Measurements from ENCODE around the gene ZNF532. TPM values are rescaled to one million over a fixed set of nuclear protein-coding genes. Genes with fewer than 3 reads are reported as not detected.
A peak's percentile ranks its signal among the peaks of the same experiment; 100 is the strongest.

ZNF532 gene
- total RNA-seq, 2 donors from 2014 or later = 2.1 to 7.0 TPM

GRCh38 chr18:58886431-58886830 lies 21.8 kb downstream of the ZNF532 start:
- no peak for ATAC-seq
- Mint-ChIP-seq H3K27ac (no peak overlapping the region), H3K36me3 (no peaks in the 10 kb centered on the region), H3K9me3 (no peaks in the 10 kb centered on the region)
- DNase-seq (ENCODE audit: low spot score in 2 of 2) = no peak

- peak overlapping the region; percentile 13 to 79 for H3K27ac Mint-ChIP-seq
- H3K9me3 Mint-ChIP-seq = no peaks in the 10 kb centered on the region
- no peak for DNase-seq (ENCODE audit: low spot score in 2 of 2)
- no peaks in the 10 kb centered on the region for H3K36me3 Mint-ChIP-seq
- no peak for ATAC-seq
Measured at GRCh38 chr18:58886864-58887612, 22.4 kb downstream of the ZNF532 start.

- ATAC-seq = peak; percentile 72 to 98
- H3K36me3 Mint-ChIP-seq = no peaks in the 10 kb centered on the region
Measured at GRCh38 chr18:58887613-58887963, 22.9 kb downstream of the ZNF532 start.

GRCh38 chr18:58891776-58892175 lies 27.1 kb downstream of the ZNF532 start:
- no peaks in the 10 kb centered on the region for H3K36me3 Mint-ChIP-seq
- ATAC-seq (no peak), DNase-seq (ENCODE audit: low spot score in 2 of 2) (no peak)
- H3K27ac Mint-ChIP-seq = no peak overlapping the region
- no peaks in the 10 kb centered on the region for H3K9me3 Mint-ChIP-seq

More at GRCh38 chr18:58887613-58887963, 22.9 kb downstream of the ZNF532 start:
- peak in 1 of 2 donors; percentile 64 for DNase-seq (ENCODE audit: low spot score in 2 of 2)
- H3K27ac Mint-ChIP-seq = peak overlapping the region; percentile 13 to 79
- H3K9me3 Mint-ChIP-seq = no peaks in the 10 kb centered on the region

GRCh38 chr18:58892488-58892887 lies 27.8 kb downstream of the ZNF532 start:
- DNase-seq (ENCODE audit: low spot score in 2 of 2) (no peak), ATAC-seq (no peak)
- Mint-ChIP-seq H3K36me3 (no peaks in the 10 kb centered on the region), H3K27ac (no peak overlapping the region), H3K9me3 (no peaks in the 10 kb centered on the region)

- ATAC-seq = peak; percentile 89 to 93
- no peak for DNase-seq (ENCODE audit: low spot score in 2 of 2)
- no peak overlapping the region for H3K27ac Mint-ChIP-seq
- H3K36me3 Mint-ChIP-seq = no peaks in the 10 kb centered on the region
- H3K9me3 Mint-ChIP-seq = no peaks in the 10 kb centered on the region
Measured at GRCh38 chr18:58893388-58894099, 28.9 kb downstream of the ZNF532 start.

- no peak for ATAC-seq
- no peak overlapping the region for H3K27ac Mint-ChIP-seq
- no peaks in the 10 kb centered on the region for H3K36me3 Mint-ChIP-seq
- H3K9me3 Mint-ChIP-seq = no peaks in the 10 kb centered on the region
- DNase-seq (ENCODE audit: low spot score in 2 of 2) = no peak
Measured at GRCh38 chr18:58894930-58895329, 30.3 kb downstream of the ZNF532 start.

GRCh38 chr18:58895385-58895784 lies 30.7 kb downstream of the ZNF532 start:
- DNase-seq (ENCODE audit: low spot score in 2 of 2) (no peak), ATAC-seq (no peak)
- H3K36me3 Mint-ChIP-seq = no peaks in the 10 kb centered on the region
- H3K9me3 Mint-ChIP-seq = no peaks in the 10 kb centered on the region
- no peak overlapping the region for H3K27ac Mint-ChIP-seq

GRCh38 chr18:58896268-58896667 lies 31.6 kb downstream of the ZNF532 start:
- H3K9me3 Mint-ChIP-seq = no peaks in the 10 kb centered on the region
- no peaks in the 10 kb centered on the region for H3K36me3 Mint-ChIP-seq
- ATAC-seq (no peak), DNase-seq (ENCODE audit: low spot score in 2 of 2) (no peak)
- H3K27ac Mint-ChIP-seq = no peak overlapping the region

GRCh38 chr18:58896734-58897508 lies 32.2 kb downstream of the ZNF532 start:
- no peaks in the 10 kb centered on the region for H3K36me3 Mint-ChIP-seq
- ATAC-seq (no peak), DNase-seq (ENCODE audit: low spot score in 2 of 2) (no peak)
- no peak overlapping the region for H3K27ac Mint-ChIP-seq
- no peaks in the 10 kb centered on the region for H3K9me3 Mint-ChIP-seq

- no peak for DNase-seq (ENCODE audit: low spot score in 2 of 2)
- no peak overlapping the region for H3K27ac Mint-ChIP-seq
- no peak for ATAC-seq
- H3K9me3 Mint-ChIP-seq = no peaks in the 10 kb centered on the region
- H3K36me3 Mint-ChIP-seq = no peaks in the 10 kb centered on the region
Measured at GRCh38 chr18:58898010-58898799, 33.5 kb downstream of the ZNF532 start.

GRCh38 chr18:58900015-58900649 lies 35.5 kb downstream of the ZNF532 start:
- no peak for DNase-seq (ENCODE audit: low spot score in 2 of 2)
- no peaks in the 10 kb centered on the region for H3K36me3 Mint-ChIP-seq
- no peaks in the 10 kb centered on the region for H3K9me3 Mint-ChIP-seq
- H3K27ac Mint-ChIP-seq = peak overlapping the region in 1 of 2 donors; percentile 12
- no peak for ATAC-seq

- H3K36me3 Mint-ChIP-seq = no peaks in the 10 kb centered on the region
- H3K27ac Mint-ChIP-seq = no peak overlapping the region
- H3K9me3 Mint-ChIP-seq = no peaks in the 10 kb centered on the region
- ATAC-seq (no peak), DNase-seq (ENCODE audit: low spot score in 2 of 2) (no peak)
Measured at GRCh38 chr18:58901143-58901542, 36.5 kb downstream of the ZNF532 start.

- ATAC-seq (no peak), DNase-seq (ENCODE audit: low spot score in 2 of 2) (no peak)
- no peaks in the 10 kb centered on the region for H3K9me3 Mint-ChIP-seq
- no peaks in the 10 kb centered on the region for H3K36me3 Mint-ChIP-seq
- no peak overlapping the region for H3K27ac Mint-ChIP-seq
Measured at GRCh38 chr18:58901783-58902182, 37.1 kb downstream of the ZNF532 start.

GRCh38 chr18:58902961-58903360 lies 38.3 kb downstream of the ZNF532 start:
- DNase-seq (ENCODE audit: low spot score in 2 of 2) = no peak
- Mint-ChIP-seq H3K27ac (no peak overlapping the region), H3K36me3 (no peaks in the 10 kb centered on the region), H3K9me3 (no peaks in the 10 kb centered on the region)
- no peak for ATAC-seq

GRCh38 chr18:58903533-58903932 lies 38.9 kb downstream of the ZNF532 start:
- DNase-seq (ENCODE audit: low spot score in 2 of 2) (no peak), ATAC-seq (no peak)
- H3K9me3 Mint-ChIP-seq = no peaks in the 10 kb centered on the region
- no peaks in the 10 kb centered on the region for H3K36me3 Mint-ChIP-seq
- no peak overlapping the region for H3K27ac Mint-ChIP-seq

Data from activated naive CD4-positive, alpha-beta T cell treated with anti-CD3 and anti-CD28 coated beads, Interleukin-2, amount 50 U/mL, for 72 hours (primary cell).